ENCODE results near the gene NOSTRIN. TPM values are rescaled to one million over a fixed set of nuclear protein-coding genes. Genes with fewer than 3 reads are reported as not detected.

The NOSTRIN gene
- total RNA-seq, 1 donor from 2014 or later: 3.1 TPM

DNA sequence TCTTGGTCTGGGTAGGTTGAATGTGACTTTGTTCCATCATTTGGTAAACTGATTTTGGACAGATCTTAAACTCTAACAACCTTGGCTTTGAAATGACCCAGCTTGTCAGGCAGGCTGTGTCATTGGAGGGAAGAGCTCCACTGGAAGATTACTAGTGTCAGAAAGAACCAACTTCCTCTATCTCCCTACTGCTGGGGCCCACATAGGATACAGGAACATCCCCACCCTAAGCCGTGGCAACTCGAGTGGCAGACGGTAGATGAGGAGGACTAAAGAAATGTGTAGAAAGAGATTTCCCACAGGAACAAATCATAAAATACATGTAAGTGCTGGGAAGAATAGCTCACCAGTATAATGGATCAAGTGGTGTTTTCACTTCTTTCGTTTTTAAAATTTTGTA, 94.3 kb downstream of the NOSTRIN start:
- TF ChIP-seq, protein P1, sequence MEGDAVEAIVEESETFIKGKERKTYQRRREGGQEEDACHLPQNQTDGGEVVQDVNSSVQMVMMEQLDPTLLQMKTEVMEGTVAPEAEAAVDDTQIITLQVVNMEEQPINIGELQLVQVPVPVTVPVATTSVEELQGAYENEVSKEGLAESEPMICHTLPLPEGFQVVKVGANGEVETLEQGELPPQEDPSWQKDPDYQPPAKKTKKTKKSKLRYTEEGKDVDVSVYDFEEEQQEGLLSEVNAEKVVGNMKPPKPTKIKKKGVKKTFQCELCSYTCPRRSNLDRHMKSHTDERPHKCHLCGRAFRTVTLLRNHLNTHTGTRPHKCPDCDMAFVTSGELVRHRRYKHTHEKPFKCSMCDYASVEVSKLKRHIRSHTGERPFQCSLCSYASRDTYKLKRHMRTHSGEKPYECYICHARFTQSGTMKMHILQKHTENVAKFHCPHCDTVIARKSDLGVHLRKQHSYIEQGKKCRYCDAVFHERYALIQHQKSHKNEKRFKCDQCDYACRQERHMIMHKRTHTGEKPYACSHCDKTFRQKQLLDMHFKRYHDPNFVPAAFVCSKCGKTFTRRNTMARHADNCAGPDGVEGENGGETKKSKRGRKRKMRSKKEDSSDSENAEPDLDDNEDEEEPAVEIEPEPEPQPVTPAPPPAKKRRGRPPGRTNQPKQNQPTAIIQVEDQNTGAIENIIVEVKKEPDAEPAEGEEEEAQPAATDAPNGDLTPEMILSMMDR (conservative IDR thresholded peaks at IDR 0.05; ENCODE audit: low read depth, low read length): no peak
- no peak for DNase-seq (ENCODE audit: low read depth)
- no peak overlapping the region for H3K4me3 ChIP-seq (ENCODE audit: low read depth, low read length)

DNA sequence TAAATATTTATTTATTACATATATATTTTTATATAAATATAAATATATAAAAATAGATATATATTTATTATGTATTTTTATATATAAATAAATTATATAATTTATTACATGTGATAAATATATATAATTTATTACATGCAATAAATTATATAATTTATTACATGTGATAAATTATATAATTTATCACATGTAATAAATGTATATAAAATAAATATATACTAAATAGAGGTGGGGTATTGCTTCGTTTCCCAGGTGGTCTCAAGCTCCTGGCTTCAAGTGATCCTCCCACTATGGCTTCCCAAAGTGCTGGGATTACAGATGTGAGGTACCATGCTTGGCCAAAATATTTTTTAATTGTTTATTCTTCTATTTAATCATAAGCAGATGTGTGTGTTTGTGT, 95.0 kb downstream of the NOSTRIN start:
- no peak for DNase-seq (ENCODE audit: low read depth)
- TF ChIP-seq, protein P1 (conservative IDR thresholded peaks at IDR 0.05; ENCODE audit: low read depth, low read length): no peak
- no peak overlapping the region for H3K4me3 ChIP-seq (ENCODE audit: low read depth, low read length)

DNA sequence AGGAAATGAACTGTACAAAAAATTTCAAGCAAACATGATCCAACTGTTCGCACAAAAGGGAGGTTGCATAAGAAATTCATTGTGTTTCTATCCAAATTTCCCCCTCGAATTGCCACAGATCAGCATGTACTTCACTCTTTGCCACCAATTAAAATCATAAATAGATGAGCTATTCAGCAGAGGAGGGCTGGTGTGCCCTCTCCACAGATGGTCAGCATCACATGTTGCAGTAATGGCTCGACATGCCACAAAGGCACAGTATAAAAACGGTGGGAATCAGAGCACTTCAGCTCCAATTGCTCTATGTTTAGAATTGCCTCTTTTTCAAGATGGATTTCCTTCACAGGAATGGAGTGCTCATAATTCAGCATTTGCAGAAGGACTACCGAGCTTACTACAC, 98.6 kb downstream of the NOSTRIN start, which contains the start of gene G6PC2:
Gene G6PC2, plus strand, starts transcription at position 289 of the 400 bp plus-strand sequence. Its CDS starts 41 bp downstream, at position 330.
- TF ChIP-seq, protein P1 (conservative IDR thresholded peaks at IDR 0.05; ENCODE audit: low read depth, low read length): no peak
- no peak for DNase-seq (ENCODE audit: low read depth)
- H3K4me3 ChIP-seq (ENCODE audit: low read depth, low read length): no peak within 1 kb of the TSS

DNA sequence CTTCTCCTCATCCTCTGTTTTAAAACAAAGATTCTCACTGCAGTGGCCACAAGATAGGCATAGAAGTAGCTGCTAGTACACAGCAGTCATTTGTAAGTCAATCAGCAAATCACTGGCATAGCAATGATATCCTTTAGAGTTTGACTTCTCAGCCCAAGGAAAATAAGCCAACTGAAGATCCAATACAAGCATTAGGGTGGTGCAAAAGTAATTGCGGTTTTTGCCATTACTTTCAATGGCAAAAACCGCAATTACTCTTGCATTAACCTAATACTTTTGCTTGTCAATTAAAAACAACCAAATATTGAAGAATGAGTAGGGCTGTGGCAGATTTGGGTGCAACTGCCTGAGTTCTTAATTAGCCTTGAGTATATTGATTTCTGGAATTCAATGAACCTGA, 101.5 kb downstream of the NOSTRIN start:
- no peak for DNase-seq (ENCODE audit: low read depth)
- TF ChIP-seq, protein P1 (conservative IDR thresholded peaks at IDR 0.05; ENCODE audit: low read depth, low read length): no peak
- H3K4me3 ChIP-seq (ENCODE audit: low read depth, low read length): no peak overlapping the region

DNA sequence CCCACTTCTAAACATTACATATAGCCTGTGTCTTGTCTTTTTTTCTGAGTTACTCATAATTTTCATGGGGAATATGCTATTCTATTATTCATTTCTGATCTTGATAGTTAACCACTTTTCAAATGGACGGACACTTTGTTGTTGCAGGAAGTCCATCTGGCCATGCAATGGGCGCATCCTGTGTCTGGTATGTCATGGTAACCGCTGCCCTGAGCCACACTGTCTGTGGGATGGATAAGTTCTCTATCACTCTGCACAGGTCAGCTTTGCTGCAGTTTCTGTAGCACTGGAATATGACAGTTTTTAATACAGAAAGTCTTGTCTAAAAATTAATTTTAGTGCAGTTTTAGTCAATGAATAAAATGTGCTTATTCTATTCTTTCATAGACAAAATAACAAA, 101.9 kb downstream of the NOSTRIN start:
- no peak for DNase-seq (ENCODE audit: low read depth)
- no peak overlapping the region for H3K4me3 ChIP-seq (ENCODE audit: low read depth, low read length)
- TF ChIP-seq, protein P1 (conservative IDR thresholded peaks at IDR 0.05; ENCODE audit: low read depth, low read length): no peak

DNA sequence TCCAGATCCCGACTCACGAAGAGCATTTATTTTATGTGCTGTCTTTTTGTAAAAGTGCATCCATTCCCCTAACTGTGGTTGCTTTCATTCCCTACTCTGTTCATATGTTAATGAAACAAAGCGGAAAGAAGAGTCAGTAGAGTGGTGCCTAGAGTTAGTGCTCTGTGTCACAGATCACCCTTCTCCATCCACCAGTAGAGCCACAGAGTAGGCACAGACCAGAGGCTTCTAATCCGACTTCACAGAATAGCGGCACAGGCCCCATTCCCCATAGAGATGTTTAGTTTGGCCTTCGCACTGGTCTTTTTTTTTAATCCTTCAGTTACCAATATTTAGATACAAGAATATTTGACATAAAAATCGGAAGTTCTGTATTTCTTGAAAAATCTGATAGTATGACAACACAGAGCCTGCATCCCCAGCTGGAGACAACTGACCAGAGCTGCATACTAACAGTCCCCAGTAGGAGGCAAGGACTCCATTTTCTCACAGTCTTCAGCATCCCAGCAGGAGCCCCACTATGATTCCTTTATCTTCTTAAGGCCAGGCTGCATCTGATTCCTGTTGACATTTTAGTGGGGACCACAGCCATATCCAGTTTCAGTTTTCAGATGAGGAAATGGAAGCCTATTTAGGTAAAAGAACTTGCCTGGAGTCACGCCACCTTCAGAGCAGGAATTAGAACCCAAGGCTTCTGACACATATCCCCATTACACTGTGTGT, 105.7 kb downstream of the NOSTRIN start:
- TF ChIP-seq, protein P1 (conservative IDR thresholded peaks at IDR 0.05; ENCODE audit: low read depth, low read length): no peak

DNA sequence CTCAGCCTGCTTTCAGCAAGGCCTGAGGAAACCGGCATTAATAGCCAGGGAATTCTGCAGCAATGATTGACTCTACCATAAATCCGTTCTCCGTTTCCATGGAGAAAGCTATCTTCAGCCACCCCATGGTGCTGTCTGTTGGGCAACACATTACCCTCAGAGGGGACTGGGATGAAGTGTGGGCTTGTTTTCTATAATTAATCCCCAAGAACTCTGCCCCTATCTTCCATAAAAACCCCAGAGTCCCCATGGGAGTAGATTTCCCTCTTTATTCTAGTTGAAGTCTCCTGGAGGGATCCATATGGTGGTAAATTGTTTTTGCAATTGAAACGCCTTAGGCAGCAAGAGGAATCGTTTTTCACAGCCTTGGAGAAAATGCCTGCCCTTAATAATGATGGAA, 107.9 kb downstream of the NOSTRIN start:
- no peak overlapping the region for H3K4me3 ChIP-seq (ENCODE audit: low read depth, low read length)
- DNase-seq (ENCODE audit: low read depth): no peak
- TF ChIP-seq, protein P1 (conservative IDR thresholded peaks at IDR 0.05; ENCODE audit: low read depth, low read length): no peak

More for the DNA sequence above, 105.7 kb downstream of the NOSTRIN start:
- no peak overlapping the region for H3K4me3 ChIP-seq (ENCODE audit: low read depth, low read length)
- no peak for DNase-seq (ENCODE audit: low read depth)

Data from epithelial cell of proximal tubule (primary cell).